KMS-11 (cell line): ENCODE measurements around the gene NTN4.

ENCODE experiments used
- H2AFZ ChIP-seq: fragments of 200-600 bp; sonication (generic); 2 replicates; pipeline ENCODE4 v1.6.1; 2016; ENCODE audit warnings: antibody characterized with exemption, mixed run types, low read depth
- H3K27ac ChIP-seq: fragments of 200-600 bp; sonication (generic); 2 replicates; pipeline ENCODE4 v1.6.1; 2016; ENCODE audit warnings: mild to moderate bottlenecking, mixed run types
- H3K27me3 ChIP-seq: fragments of 200-600 bp; sonication (generic); 2 replicates; pipeline ENCODE4 v1.6.1; 2017; ENCODE audit warnings: mild to moderate bottlenecking, low read depth, mixed run types, moderate library complexity; ENCODE audit not compliant: insufficient read depth
- H3K36me3 ChIP-seq: fragments of 200-600 bp; sonication (generic); 2 replicates; pipeline ENCODE4 v1.6.1; 2017; ENCODE audit warnings: mild to moderate bottlenecking, mixed run types; ENCODE audit not compliant: insufficient read depth
- H3K4me1 ChIP-seq: fragments of 200-600 bp; sonication (generic); 2 replicates; pipeline ENCODE4 v1.6.1; 2016; ENCODE audit warnings: mild to moderate bottlenecking, low read depth, mixed run types; ENCODE audit not compliant: poor library complexity, severe bottlenecking
- H3K4me2 ChIP-seq: fragments of 200-600 bp; sonication (generic); 2 replicates; pipeline ENCODE4 v1.7.0; 2016; ENCODE audit warnings: mild to moderate bottlenecking, mixed run types
- H3K4me3 ChIP-seq: fragments of 200-600 bp; sonication (generic); IDR thresholded peaks from 2 replicates; pipeline ENCODE4 v1.6.1; 2017; ENCODE audit warnings: low read depth, low read length, mixed read lengths; ENCODE audit not compliant: insufficient read depth
- H3K79me2 ChIP-seq: fragments of 200-600 bp; sonication (generic); 2 replicates; pipeline ENCODE4 v1.6.1; 2016; ENCODE audit warnings: low read depth, mixed run types; ENCODE audit not compliant: insufficient read depth
- H3K9ac ChIP-seq: fragments of 200-600 bp; sonication (generic); 2 replicates; pipeline ENCODE4 v1.6.1; 2016; ENCODE audit warnings: mild to moderate bottlenecking, mixed run types
- H4K20me1 ChIP-seq: fragments of 200-600 bp; sonication (generic); 2 replicates; pipeline ENCODE4 v1.6.1; 2016; ENCODE audit warnings: mild to moderate bottlenecking, mixed run types; ENCODE audit not compliant: insufficient read depth
- CTCF ChIP-seq: fragments of 200-600 bp; sonication (generic); conservative IDR thresholded peaks from 2 replicates; pipeline ENCODE4 v1.6.1; 2017; ENCODE audit warnings: low read depth, mild to moderate bottlenecking, antibody characterized with exemption, low read length, moderate library complexity, mixed read lengths

NTN4 gene

DNA sequence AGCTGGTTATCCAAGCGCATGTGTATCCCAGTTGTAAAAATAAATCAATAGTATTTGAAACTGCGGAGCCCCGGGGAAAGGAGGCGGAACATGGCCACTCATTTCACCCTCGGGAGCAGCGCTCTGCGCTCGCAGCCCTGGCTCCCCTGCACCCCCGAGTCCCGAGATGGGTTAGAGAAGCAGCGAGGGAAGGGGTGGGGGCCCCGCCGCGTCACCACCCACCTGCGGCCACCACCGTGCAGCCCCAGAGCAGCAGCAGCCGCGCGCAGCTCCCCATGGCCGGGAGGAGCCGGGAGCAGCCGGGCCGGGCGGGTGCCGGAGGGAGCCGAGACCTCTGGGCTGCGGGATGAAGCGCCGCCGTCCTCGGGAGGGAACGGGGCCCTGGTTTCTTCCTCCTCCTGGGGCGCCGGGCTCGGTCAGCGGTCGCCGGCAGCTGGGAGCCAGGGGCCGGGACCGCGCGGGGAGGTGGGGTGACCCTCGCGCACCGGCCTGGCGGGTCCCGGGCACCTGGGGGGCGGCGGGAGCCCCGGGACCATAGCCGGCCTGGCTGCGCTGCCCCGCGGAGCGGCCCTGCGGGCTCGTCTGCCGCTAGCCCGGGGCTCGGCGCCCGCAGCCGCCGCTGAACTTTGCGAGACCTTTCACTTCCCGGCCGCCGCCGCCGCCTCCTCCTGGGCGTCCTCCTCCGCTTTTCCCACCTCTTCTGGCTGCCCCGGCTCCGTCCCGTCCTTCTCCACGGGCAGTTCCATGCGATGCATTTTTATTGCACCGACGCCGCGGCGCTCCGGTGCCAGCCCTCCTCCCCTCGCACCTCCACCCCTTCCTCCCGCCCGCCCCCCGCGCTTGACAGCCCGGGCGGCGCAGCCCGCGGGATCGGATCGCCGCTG is at the start of gene NTN4:
TSS of gene NTN4 (minus strand) at position 732 of the 884 bp plus-strand sequence. CDS start at position 277, 455 bp downstream.
- H3K27ac ChIP-seq: no peak within 1 kb of the TSS
- no peaks in the 10 kb centered on the region for H3K79me2 ChIP-seq
- H3K27me3 ChIP-seq: no peaks in the 10 kb centered on the region; the same call in 1 of the 2 replicates
- peak within 1 kb of the TSS; percentile 52 for H2AFZ ChIP-seq
- no peaks in the 10 kb centered on the region for H3K4me1 ChIP-seq
- H3K36me3 ChIP-seq: no peaks in the 10 kb centered on the region
- H3K9ac ChIP-seq: no peak within 1 kb of the TSS
- H3K4me2 ChIP-seq: peak within 1 kb of the TSS; percentile 57
- H3K4me3 ChIP-seq: no peak within 1 kb of the TSS
- no peak for TF ChIP-seq CTCF
- no peaks in the 10 kb centered on the region for H4K20me1 ChIP-seq

GRCh38 chr12:95838125-95838524 is 47.6 kb upstream of the NTN4 start:
- Histone ChIP-seq H3K4me2 (no peak overlapping the region), H3K9ac (no peak overlapping the region), H3K36me3 (no peaks in the 10 kb centered on the region), H3K4me3 (no peak overlapping the region), H2AFZ (no peak overlapping the region), H4K20me1 (no peaks in the 10 kb centered on the region), H3K27ac (no peak overlapping the region), H3K79me2 (no peaks in the 10 kb centered on the region), H3K4me1 (no peaks in the 10 kb centered on the region), H3K27me3 (no peaks in the 10 kb centered on the region)
- TF ChIP-seq CTCF: no peak

DNA sequence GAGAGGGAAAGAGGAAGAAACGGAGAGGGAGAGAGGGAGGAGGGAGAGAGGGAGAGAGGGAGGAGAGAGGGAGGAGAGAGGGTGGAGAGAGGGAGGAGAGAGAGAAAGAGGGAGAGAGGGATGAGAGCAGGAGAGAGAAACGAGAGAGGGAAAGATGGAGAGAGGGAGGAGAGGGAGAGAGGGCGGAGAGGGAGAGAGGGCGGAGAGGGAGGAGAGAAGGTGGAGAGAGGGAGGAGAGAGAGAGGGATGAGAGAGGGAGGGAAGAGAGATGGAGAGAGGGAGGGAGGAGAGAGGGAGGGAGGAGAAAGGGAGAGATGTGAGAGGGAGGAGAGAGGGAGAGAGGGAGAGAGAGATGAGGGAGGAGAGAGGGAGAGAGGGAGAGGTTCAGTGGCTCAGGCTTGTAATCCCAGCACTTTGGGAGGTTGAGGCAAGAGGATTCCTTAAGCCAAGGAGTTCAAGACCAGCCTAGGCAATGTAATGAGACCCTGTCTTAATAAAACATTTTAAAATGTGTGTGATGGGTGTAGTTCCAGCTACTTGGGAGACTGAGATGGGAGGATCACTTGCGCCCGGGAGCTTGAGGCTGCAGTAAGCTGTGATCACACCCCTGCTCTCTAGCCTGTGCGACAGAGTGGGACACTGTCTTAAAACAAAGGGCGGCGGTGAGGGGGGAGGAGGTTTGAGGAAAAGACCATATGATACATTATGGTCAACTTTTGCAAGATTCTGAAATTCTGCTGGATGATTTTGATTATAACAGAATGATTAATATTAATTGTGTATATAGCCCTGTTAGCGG is 46.9 kb upstream of the NTN4 start:
- H3K4me2 ChIP-seq: no peak overlapping the region
- H3K27me3 ChIP-seq: no peaks in the 10 kb centered on the region
- no peak overlapping the region for H2AFZ ChIP-seq
- TF ChIP-seq CTCF: no peak
- no peak overlapping the region for H3K9ac ChIP-seq
- no peaks in the 10 kb centered on the region for H3K79me2 ChIP-seq
- H3K4me3 ChIP-seq: no peak overlapping the region
- H3K36me3 ChIP-seq: no peaks in the 10 kb centered on the region
- H4K20me1 ChIP-seq: no peaks in the 10 kb centered on the region
- H3K27ac ChIP-seq: no peak overlapping the region
- no peaks in the 10 kb centered on the region for H3K4me1 ChIP-seq

- Histone ChIP-seq H3K4me3 (no peak overlapping the region), H3K79me2 (no peaks in the 10 kb centered on the region), H3K36me3 (no peaks in the 10 kb centered on the region), H3K27ac (no peak overlapping the region), H3K4me1 (no peaks in the 10 kb centered on the region), H2AFZ (no peak overlapping the region), H3K4me2 (no peak overlapping the region), H4K20me1 (no peaks in the 10 kb centered on the region), H3K27me3 (no peaks in the 10 kb centered on the region), H3K9ac (no peak overlapping the region)
- TF ChIP-seq CTCF: no peak
These were observed 46.2 kb upstream of the NTN4 start for GRCh38 chr12:95836630-95837239.
